Adrenal gland (tissue), 12 donors: Measurements from ENCODE around the gene OPRL1. TPM values are rescaled to one million over a fixed set of nuclear protein-coding genes. Genes with fewer than 3 reads are reported as not detected.
"Not testable (repeated sequence)": the region's sequence is repeated elsewhere in the genome, so short reads cannot be mapped to it uniquely, and the experiment has no call there.

Experiments
- DNase-seq, 7 donors: peaks; one replicate each; pipeline ENCODE4 v3.0.0-alpha.2; 2019 to 2020
- H3K27ac ChIP-seq, 5 donors: fragments of 200-600 bp; sonication (generic) in 4 of 5; 1 replicate in 3 of 5; 2 replicates in 2 of 5; pipeline versions ENCODE4 v1.5.1 to v1.8.0; 2016 to 2020; ENCODE audit warnings: mild to moderate bottlenecking in 1 of 5
- H3K27me3 ChIP-seq: fragments of 200-600 bp; 2 replicates; pipeline ENCODE4 v1.8.0; 2021
- H3K36me3 ChIP-seq, 2 donors: fragments of 200-600 bp; replicated peaks in 1 of 2; 1 replicate in 1 of 2; 2 replicates in 1 of 2; pipeline versions ENCODE4 v1.5.1 to v1.8.0; 2018 to 2022
- H3K4me1 ChIP-seq, 2 donors: fragments of 200-600 bp; replicated peaks in 1 of 2; 1 replicate in 1 of 2; 2 replicates in 1 of 2; pipeline versions ENCODE4 v1.5.1 to v1.8.0; 2018 to 2021
- H3K4me3 ChIP-seq, 4 donors: fragments of 200-600 bp; sonication (generic) in 3 of 4; one replicate each; pipeline ENCODE4 v1.5.1; 2016 to 2018
- H3K9me3 ChIP-seq, 3 donors: fragments of 200-600 bp; sonication (generic) in 1 of 3; replicated peaks in 1 of 3; 1 replicate in 2 of 3; 2 replicates in 1 of 3; pipeline versions ENCODE4 v1.5.1 to v1.8.0; 2016 to 2021
- POLR2A ChIP-seq, 2 donors: fragments of 450-650 bp; IDR thresholded peaks; one replicate each; pipeline ENCODE4 v1.6.1; 2017; ENCODE audit warnings: antibody characterized with exemption in 2 of 2, mild to moderate bottlenecking in 2 of 2, moderate library complexity in 1 of 2
- WGBS, 4 donors: extraction: QIAGEN DNeasy Blood & Tissue Kit in 2 of 4; methylation state at CpG; one replicate each; pipeline versions ENCODE4 v1.1.5 to v1.1.7; 2013 to 2017; 5-methylcytosine and 5-hydroxymethylcytosine counted together
- intact Hi-C, 2 donors: fragments of 100-400 bp; cut with DNase I; formaldehyde crosslinking; loops; one replicate each; pipeline versions ENCODE4 v1.14.1 to v1.15.0; 2022 to 2023
- polyA plus RNA-seq, 3 donors: library from polyadenylated mRNA; stranded (reverse); fragments of 200-250 nt in 2 of 3; fragments of 350-450 nt in 1 of 3; fragmentation: Illumina TruSeq in 1 of 3; extraction: RNeasy Lipid Tissue Mini Kit (QIAGEN cat#74804) in 1 of 3; gene quantifications; one replicate each; pipeline ENCODE4 v1.2.3, GENCODE V29; 2013 to 2014
- total RNA-seq, 9 donors: library from RNA; depleted of rRNA in 4 of 9; stranded (reverse); fragments of >200 nt in 4 of 9; fragments of 120-200 nt in 1 of 9; fragmentation: NEBNext Ultra II Directional in 1 of 9; extraction: Animal tissue kit (Norgen Biotek cat#: 25700) in 1 of 9; gene quantifications; one replicate each; pipeline versions ENCODE4 v1.1.0 to v1.2.4, GENCODE V29; 2013 to 2023
- TF ChIP-seq, protein P1 (sequence below), 6 experiments: fragments of 450-650 bp in 4 of 6; fragments of 200-600 bp in 2 of 6; sonication (generic) in 1 of 6; IDR thresholded peaks; 1 replicate in 5 of 6; 2 replicates in 1 of 6; pipeline versions ENCODE4 v1.5.1 to v1.8.0; 2016 to 2021; ENCODE audit warnings: antibody characterized with exemption in 6 of 6, mild to moderate bottlenecking in 2 of 6, moderate library complexity in 1 of 6
- donor health status: healthy with polysubstance abuse.
- donor health status: Bipolar disorder and iron deficiency.
- donor health status: DM: yes; HTN: yes; CAD: no.
- donor health status: DM: no; HTN: no; CAD: no.
- donor health status: DM: no; HTN: no; CAD: no.
- donor health status: DM: yes; HTN: yes; CAD: no.

The OPRL1 gene
- total and polyA plus RNA-seq, 12 donors, result 0.24 to 5.7 (median 2.2) TPM

DNA sequence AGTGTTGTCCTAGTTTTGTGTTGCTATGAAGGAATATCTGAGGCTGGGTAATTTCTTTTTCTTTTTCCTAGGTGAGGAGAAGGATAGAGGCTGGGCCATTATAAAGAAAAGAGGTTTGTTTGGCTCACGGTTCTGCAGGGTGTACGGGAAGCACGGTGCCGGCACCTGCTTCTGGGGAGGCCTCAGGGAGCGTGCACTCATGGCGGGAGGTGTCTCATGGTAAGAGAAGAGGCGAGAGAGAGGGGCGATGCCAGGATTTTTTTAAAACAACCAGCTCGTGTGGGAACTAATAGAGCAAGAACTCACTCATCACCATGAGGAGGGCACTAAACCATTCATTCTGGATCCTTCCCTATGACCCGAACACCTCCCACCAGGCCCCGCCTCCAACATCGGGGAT is 41.7 kb downstream of the OPRL1 start:
- intact Hi-C loops, result no loop called here
- peak in 4 of 7 donors; percentile 3 to 40 (median 10) for DNase-seq
- WGBS, 4 donors, result 63 to 82% (median 77%) methylated on average over 12 of the region's 12 CpGs

DNA sequence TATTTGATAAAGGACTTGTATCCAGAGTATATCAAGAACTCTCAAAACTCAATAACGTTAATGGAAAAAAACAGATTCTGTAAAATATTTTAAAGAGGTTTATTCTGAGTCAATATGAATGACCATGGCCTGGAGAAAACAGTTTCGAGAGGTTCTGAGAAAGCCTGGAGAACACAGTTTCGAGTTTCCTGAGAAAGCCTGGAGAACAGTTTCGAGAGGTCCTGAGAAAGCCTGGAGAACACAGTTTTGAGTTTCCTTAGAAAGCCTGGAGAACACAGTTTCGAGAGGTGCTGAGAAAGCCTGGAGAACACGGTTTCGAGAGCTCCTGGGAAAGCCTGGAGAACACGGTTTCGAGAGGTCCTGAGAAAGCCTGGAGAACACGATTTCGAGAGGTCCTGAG is 43.0 kb downstream of the OPRL1 start:
- H3K36me3 ChIP-seq, intact Hi-C loops, H3K4me3 ChIP-seq, H3K27me3 ChIP-seq, H3K9me3 ChIP-seq, H3K27ac ChIP-seq, H3K4me1 ChIP-seq: not testable (repeated sequence)
- peak in 1 of 7 donors; percentile 15 for DNase-seq
- WGBS, 4 donors, result 77 to 87% (median 80%) methylated on average over 11 of the region's 11 CpGs

More for the DNA sequence above, 41.7 kb downstream of the OPRL1 start:
- H3K4me1 ChIP-seq, result no peaks in the 10 kb centered on the region
- H3K27me3 ChIP-seq, result no peaks in the 10 kb centered on the region
- TF ChIP-seq, protein P1, sequence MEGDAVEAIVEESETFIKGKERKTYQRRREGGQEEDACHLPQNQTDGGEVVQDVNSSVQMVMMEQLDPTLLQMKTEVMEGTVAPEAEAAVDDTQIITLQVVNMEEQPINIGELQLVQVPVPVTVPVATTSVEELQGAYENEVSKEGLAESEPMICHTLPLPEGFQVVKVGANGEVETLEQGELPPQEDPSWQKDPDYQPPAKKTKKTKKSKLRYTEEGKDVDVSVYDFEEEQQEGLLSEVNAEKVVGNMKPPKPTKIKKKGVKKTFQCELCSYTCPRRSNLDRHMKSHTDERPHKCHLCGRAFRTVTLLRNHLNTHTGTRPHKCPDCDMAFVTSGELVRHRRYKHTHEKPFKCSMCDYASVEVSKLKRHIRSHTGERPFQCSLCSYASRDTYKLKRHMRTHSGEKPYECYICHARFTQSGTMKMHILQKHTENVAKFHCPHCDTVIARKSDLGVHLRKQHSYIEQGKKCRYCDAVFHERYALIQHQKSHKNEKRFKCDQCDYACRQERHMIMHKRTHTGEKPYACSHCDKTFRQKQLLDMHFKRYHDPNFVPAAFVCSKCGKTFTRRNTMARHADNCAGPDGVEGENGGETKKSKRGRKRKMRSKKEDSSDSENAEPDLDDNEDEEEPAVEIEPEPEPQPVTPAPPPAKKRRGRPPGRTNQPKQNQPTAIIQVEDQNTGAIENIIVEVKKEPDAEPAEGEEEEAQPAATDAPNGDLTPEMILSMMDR (IDR thresholded peaks at IDR 0.05), result no peak
- TF ChIP-seq POLR2A (IDR thresholded peaks at IDR 0.05), result no peak
- H3K4me3 ChIP-seq, result no peak overlapping the region
- no peaks in the 10 kb centered on the region for H3K9me3 ChIP-seq
- H3K36me3 ChIP-seq, result no peaks in the 10 kb centered on the region
- H3K27ac ChIP-seq, result no peak overlapping the region

DNA sequence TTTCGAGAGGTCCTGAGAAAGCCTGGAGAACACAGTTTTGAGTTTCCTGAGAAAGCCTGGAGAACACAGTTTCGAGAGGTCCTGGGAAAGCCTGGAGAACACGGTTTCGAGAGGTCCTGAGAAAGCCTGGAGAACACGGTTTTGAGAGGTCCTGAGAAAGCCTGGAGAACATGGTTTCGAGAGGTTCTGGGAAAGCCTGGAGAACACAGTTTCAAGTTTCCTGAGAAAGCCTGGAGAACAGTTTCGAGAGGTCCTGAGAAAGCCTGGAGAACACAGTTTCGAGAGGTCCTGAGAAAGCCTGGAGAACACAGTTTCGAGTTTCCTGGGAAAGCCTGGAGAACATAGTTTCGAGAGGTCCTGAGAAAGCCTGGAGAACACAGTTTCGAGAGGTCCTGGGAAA is 43.6 kb downstream of the OPRL1 start:
- H3K4me3 ChIP-seq, H3K4me1 ChIP-seq, H3K9me3 ChIP-seq, H3K36me3 ChIP-seq, intact Hi-C loops, H3K27ac ChIP-seq, H3K27me3 ChIP-seq: not testable (repeated sequence)
- WGBS, 4 donors, result 74 to 84% (median 82%) methylated on average over 11 of the region's 11 CpGs
- peak in 2 of 7 donors; percentile 1 to 14 for DNase-seq

DNA sequence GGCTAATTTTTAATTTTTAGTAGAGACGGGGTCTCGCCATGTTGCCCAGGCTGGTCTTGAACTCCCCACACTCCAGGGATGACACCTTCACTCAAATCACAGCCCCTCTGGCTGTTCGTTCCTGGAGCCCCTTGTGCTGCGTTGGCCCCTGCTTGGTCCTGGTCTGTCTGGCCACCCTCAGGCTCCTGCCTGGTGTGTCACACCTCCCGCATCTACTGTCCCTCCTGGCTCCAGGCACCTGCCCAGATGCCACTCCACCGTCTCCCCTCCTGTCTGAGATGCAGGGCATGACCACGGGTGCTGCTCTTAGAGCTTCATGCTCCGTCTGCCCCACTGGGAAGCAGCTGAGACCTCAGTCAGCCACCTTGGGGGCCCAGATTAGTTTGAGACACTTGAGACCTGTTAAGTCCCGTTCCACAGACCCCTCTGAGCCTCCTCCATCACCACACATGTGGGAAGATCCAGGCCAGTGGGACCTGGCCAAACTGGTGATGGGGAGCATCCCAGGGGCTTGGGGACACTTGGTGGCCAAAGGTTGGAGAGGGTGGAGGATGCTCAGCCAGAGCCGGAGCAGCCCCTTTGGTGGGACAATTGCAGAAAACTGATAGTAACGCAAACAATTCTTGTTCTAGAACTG is 49.4 kb downstream of the OPRL1 start:
- Histone ChIP-seq H3K4me1 (no peaks in the 10 kb centered on the region), H3K27ac (no peak overlapping the region), H3K36me3 (no peaks in the 10 kb centered on the region), H3K4me3 (no peak overlapping the region), H3K27me3 (peaks cover 9% of the 10 kb centered on the region), H3K9me3 (no peaks in the 10 kb centered on the region)
- intact Hi-C loops, result no loop called here
- 72 to 85% (median 78%) methylated on average over 4 to 11 of the region's 11 CpGs for WGBS, 4 donors
- DNase-seq, result peak in 2 of 7 donors; percentile 1 to 6
- TF ChIP-seq POLR2A (IDR thresholded peaks at IDR 0.05), result no peak
- TF ChIP-seq, protein P1 (IDR thresholded peaks at IDR 0.05), result no peak

DNA sequence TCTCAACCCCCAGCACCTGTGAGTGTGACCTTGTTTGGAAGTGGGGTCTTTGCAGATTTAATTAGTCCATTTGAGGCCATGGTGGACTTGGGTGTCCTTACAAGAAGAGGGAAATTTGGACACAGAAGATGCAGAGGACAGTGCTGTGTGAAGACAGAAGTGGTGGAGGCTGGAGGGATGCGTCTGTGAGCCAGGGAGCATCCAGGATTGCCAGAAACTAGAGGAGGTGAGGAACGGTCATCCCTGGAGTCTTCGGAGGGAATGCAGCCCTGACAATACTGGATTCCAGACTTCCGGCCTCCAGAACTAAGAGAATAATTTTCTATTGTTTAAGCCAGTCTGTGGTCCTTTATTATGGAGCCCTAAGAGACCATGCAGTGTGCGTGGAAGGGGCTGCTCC is 50.4 kb downstream of the OPRL1 start:
- no peaks in the 10 kb centered on the region for H3K9me3 ChIP-seq
- intact Hi-C loops, result no loop called here
- no peak overlapping the region for H3K4me3 ChIP-seq
- no peak overlapping the region for H3K27ac ChIP-seq
- peaks cover 9% of the 10 kb centered on the region for H3K27me3 ChIP-seq
- TF ChIP-seq, protein P1 (IDR thresholded peaks at IDR 0.05), result no peak
- TF ChIP-seq POLR2A (IDR thresholded peaks at IDR 0.05), result no peak
- WGBS, 4 donors, result 58 to 64% (median 60%) methylated on average over 5 of the region's 5 CpGs
- DNase-seq, result peak in 1 of 7 donors; percentile 1
- no peaks in the 10 kb centered on the region for H3K36me3 ChIP-seq
- H3K4me1 ChIP-seq, result no peaks in the 10 kb centered on the region
